Prostate gland (tissue), 2 donors: ENCODE results near the gene CREB5. TPM values are rescaled to one million over a fixed set of nuclear protein-coding genes. Genes with fewer than 3 reads are reported as not detected.
"Not testable (repeated sequence)": the region's sequence is repeated elsewhere in the genome, so short reads cannot be mapped to it uniquely, and the experiment has no call there.

Source experiments
- DNase-seq: peaks from one replicate; pipeline ENCODE4 v3.0.0-alpha.2; 2019; ENCODE audit warnings: low spot score
- H3K27ac ChIP-seq, 2 donors: fragments of 200-600 bp; sonication (generic); 2 replicates each; pipeline ENCODE4 v1.5.1; 2017 to 2019
- H3K27me3 ChIP-seq: fragments of 200-600 bp; sonication (generic); replicated peaks from 2 replicates; pipeline ENCODE4 v1.5.1; 2019; ENCODE audit not compliant: insufficient read depth
- H3K36me3 ChIP-seq, 2 donors: fragments of 200-600 bp; sonication (generic); 1 replicate in 1 of 2; 2 replicates in 1 of 2; pipeline versions ENCODE4 v1.5.1 to v1.8.1; 2017 to 2019
- H3K4me1 ChIP-seq: fragments of 200-600 bp; sonication (generic); replicated peaks from 2 replicates; pipeline ENCODE4 v1.5.1; 2019
- H3K4me3 ChIP-seq, 2 donors: fragments of 200-600 bp; sonication (generic); 2 replicates each; pipeline ENCODE4 v1.5.1; 2017 to 2019
- H3K9me3 ChIP-seq: fragments of 200-600 bp; sonication (generic); 2 replicates; pipeline ENCODE4 v1.5.1; 2017
- POLR2A ChIP-seq: fragments of 450-650 bp; IDR thresholded peaks from one replicate; pipeline ENCODE4 v1.6.1; 2016; ENCODE audit warnings: antibody characterized with exemption, mild to moderate bottlenecking
- POLR2AphosphoS5 ChIP-seq: sonication (generic); formaldehyde crosslinking; IDR thresholded peaks from one replicate; pipeline ENCODE4 v1.6.1; 2017; ENCODE audit warnings: antibody characterized with exemption
- WGBS: methylation state at CpG from one replicate; pipeline ENCODE4 v1.1.5; 2018; 5-methylcytosine and 5-hydroxymethylcytosine counted together
- intact Hi-C: fragments of 100-400 bp; cut with DNase I; formaldehyde crosslinking; loops from one replicate; pipeline ENCODE4 v1.14.2; 2022
- total RNA-seq, 2 donors: library from RNA; depleted of rRNA; stranded (reverse); fragments of >200 nt; gene quantifications; one replicate each; pipeline ENCODE4 v1.1.0, GENCODE V29; 2016
- TF ChIP-seq, protein P1 (sequence below), 4 experiments: fragments of 200-600 bp in 2 of 4; fragments of 450-650 bp in 2 of 4; sonication (generic) in 2 of 4; IDR thresholded peaks; 1 replicate in 3 of 4; 2 replicates in 1 of 4; pipeline ENCODE4 v1.5.1; 2016 to 2019; ENCODE audit warnings: antibody characterized with exemption in 4 of 4, mild to moderate bottlenecking in 2 of 4, moderate library complexity in 2 of 4

Gene CREB5
- total RNA-seq, 2 donors from 2014 or later, result 0.46 to 3.4 TPM

DNA sequence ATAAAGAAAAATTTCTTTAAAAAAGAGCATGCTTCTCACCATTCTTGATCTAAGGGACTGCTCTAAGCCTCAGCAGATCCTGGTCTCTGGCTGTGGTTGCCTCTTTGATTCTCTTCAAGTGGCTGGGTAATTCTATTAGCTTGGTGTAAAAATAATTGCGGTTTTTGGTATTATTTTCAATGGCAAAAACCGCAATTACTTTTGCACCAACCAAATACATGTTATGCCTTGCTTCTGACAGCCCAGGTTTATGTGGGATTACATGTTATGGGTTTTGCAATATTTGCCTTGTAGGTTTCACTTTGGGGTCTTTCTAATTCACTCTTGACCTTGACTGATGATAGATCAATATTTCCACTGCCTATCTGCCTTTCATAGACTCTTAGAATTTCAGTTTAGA, 20.0 kb upstream of the CREB5 start:
- Histone ChIP-seq H3K27me3 (no peaks in the 10 kb centered on the region), H3K36me3 (no peaks in the 10 kb centered on the region), H3K4me1 (no peaks in the 10 kb centered on the region), H3K27ac (no peak overlapping the region), H3K9me3 (no peaks in the 10 kb centered on the region), H3K4me3 (no peak overlapping the region)
- DNase-seq, result no peak
- intact Hi-C loops, result loop anchor here (5.0 kb wide), 1 partner anchor 235 kb away; no protein-coding TSS in a partner anchor
- TF ChIP-seq POLR2A, result no peak
- TF ChIP-seq POLR2AphosphoS5, result no peak
- TF ChIP-seq, protein P1, sequence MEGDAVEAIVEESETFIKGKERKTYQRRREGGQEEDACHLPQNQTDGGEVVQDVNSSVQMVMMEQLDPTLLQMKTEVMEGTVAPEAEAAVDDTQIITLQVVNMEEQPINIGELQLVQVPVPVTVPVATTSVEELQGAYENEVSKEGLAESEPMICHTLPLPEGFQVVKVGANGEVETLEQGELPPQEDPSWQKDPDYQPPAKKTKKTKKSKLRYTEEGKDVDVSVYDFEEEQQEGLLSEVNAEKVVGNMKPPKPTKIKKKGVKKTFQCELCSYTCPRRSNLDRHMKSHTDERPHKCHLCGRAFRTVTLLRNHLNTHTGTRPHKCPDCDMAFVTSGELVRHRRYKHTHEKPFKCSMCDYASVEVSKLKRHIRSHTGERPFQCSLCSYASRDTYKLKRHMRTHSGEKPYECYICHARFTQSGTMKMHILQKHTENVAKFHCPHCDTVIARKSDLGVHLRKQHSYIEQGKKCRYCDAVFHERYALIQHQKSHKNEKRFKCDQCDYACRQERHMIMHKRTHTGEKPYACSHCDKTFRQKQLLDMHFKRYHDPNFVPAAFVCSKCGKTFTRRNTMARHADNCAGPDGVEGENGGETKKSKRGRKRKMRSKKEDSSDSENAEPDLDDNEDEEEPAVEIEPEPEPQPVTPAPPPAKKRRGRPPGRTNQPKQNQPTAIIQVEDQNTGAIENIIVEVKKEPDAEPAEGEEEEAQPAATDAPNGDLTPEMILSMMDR (IDR thresholded peaks at IDR 0.05), result no peak
- WGBS, result 100% methylated on average over 2 of the region's 2 CpGs

DNA sequence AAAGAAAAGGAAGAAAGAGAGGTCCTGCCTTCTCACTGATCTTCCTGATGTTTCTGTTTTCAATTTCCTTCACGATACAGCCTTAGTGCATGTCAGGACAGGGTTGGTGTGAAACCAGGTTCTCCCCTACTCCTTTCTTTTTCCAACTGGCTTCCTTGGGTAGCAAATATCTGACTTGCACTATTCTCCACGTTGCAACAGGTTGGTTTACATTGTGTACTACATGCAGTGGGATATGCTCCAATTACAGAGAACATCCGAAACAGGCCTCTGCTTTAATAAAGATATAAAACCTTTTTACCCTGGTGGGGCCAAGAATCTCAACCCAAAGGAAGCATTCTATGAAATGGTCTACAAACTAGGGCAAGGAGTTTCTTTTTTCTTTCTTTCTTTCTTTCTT, 16.9 kb upstream of the CREB5 start:
- WGBS, result 27% methylated on average over 3 of the region's 3 CpGs
- Histone ChIP-seq H3K36me3 (no peaks in the 10 kb centered on the region), H3K27me3 (no peaks in the 10 kb centered on the region), H3K27ac (no peak overlapping the region), H3K9me3 (no peaks in the 10 kb centered on the region), H3K4me1 (no peaks in the 10 kb centered on the region), H3K4me3 (no peak overlapping the region)
- TF ChIP-seq, protein P1 (IDR thresholded peaks at IDR 0.05), result no peak
- no peak for TF ChIP-seq POLR2AphosphoS5
- intact Hi-C loops, result no loop called here
- no peak for DNase-seq

DNA sequence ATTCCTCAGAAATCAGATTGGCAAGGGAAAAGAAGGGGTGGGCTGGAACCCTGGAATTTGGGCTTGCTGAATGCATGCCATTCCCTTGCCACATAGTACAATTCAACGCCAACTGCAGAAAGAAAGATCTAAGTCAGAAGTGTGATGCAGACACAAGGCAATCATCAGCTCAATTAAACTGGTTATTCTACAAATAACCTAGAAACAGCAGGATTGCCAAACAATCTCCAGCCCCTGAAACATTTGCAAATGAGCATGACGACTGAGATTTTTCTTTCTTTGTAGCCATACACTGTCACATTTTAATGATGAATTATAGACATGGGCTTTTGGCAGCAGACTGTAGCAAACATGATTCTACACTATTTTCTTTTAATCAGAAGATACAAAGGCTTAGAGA, 16.5 kb upstream of the CREB5 start:
- H3K36me3 ChIP-seq, result no peaks in the 10 kb centered on the region
- no peaks in the 10 kb centered on the region for H3K9me3 ChIP-seq
- intact Hi-C loops, result no loop called here
- H3K27me3 ChIP-seq, result no peaks in the 10 kb centered on the region
- no peak overlapping the region for H3K4me3 ChIP-seq
- H3K27ac ChIP-seq, result no peak overlapping the region
- TF ChIP-seq POLR2AphosphoS5, result no peak
- no peak for TF ChIP-seq POLR2A
- TF ChIP-seq, protein P1 (IDR thresholded peaks at IDR 0.05), result no peak
- no peaks in the 10 kb centered on the region for H3K4me1 ChIP-seq
- WGBS, result 33% methylated on average over 2 of the region's 2 CpGs
- DNase-seq, result no peak

GRCh38 chr7:28397141-28397540, 15.2 kb upstream of the CREB5 start:
- WGBS, result 82% methylated on average over 2 of the region's 2 CpGs
- TF ChIP-seq POLR2A (no peak), POLR2AphosphoS5 (no peak)
- TF ChIP-seq, protein P1 (IDR thresholded peaks at IDR 0.05), result no peak
- Histone ChIP-seq H3K4me3 (no peak overlapping the region), H3K36me3 (no peaks in the 10 kb centered on the region), H3K27me3 (no peaks in the 10 kb centered on the region), H3K9me3 (no peaks in the 10 kb centered on the region), H3K27ac (no peak overlapping the region), H3K4me1 (no peaks in the 10 kb centered on the region)
- intact Hi-C loops, result no loop called here
- no peak for DNase-seq

DNA sequence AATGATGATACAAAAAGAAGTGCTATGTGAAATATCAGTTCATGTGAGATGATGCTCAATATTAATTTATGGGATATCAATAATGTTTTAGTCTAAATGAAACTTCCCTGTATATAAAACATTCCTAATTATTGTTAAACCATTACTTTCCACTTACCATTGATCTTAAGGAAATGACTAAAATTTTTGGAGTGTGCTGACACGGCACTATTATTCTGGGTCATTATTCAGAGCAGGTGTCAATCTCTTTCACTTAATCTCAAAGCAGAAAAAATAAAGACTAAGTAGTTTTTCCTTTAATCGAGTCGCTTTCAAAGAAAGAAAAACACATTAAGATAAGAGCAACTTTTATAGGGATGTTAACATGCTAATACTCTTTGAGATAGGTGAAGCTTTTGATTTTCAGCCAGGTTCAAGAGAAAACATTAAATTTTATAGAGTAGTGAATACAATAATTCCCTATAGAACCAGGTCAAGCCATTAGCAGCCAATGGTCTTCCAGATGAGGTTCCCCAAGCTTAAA, 11.4 kb upstream of the CREB5 start:
- no peak for TF ChIP-seq POLR2AphosphoS5
- TF ChIP-seq POLR2A, result no peak
- TF ChIP-seq, protein P1 (IDR thresholded peaks at IDR 0.05), result no peak
- Histone ChIP-seq H3K4me1 (no peaks in the 10 kb centered on the region), H3K27ac (no peak overlapping the region), H3K4me3 (no peak overlapping the region), H3K36me3 (no peaks in the 10 kb centered on the region), H3K27me3 (no peaks in the 10 kb centered on the region), H3K9me3 (no peaks in the 10 kb centered on the region)
- intact Hi-C loops, result no loop called here
- 38% methylated on average over 3 of the region's 3 CpGs for WGBS
- DNase-seq, result no peak

DNA sequence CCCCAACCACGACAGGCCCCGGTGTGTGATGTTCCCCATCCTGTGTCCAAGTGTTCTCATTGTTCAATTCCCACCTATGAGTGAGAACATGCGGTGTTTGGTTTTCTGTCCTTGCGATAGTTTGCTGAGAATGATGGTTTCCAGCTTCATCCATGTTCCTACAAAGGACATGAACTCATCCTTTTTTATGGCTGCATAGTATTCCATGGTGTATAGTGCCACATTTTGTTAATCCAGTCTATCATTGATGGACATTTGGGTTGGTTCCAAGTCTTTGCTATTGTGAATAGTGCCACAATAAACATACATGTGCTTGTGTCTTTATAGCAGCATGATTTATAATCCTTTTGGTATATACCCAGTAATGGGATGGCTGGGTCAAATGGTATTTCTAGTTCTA, 10.8 kb upstream of the CREB5 start:
- H3K4me1 ChIP-seq, H3K9me3 ChIP-seq, H3K36me3 ChIP-seq, intact Hi-C loops, H3K27me3 ChIP-seq, H3K27ac ChIP-seq, H3K4me3 ChIP-seq, DNase-seq: not testable (repeated sequence)
- 93% methylated on average over 4 of the region's 4 CpGs for WGBS
